ENCODE results near the gene KCND3.

The KCND3 gene

DNA sequence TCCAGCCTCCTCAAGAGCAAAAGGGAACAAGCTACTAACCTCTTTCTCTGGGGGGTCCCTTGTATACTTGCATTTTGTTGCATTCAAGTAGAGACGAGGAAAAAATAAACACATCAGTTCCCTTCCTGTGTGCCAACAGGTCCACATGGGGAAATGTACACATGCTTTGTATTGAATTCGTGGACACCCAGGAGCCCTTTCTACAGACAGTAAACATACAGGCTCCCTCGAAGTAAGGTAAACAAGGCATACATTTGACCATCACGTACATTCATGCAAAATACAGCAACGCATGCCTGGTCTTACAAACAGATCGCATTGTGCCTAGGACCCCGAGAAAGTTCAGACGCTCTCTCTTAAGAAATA is 1.1 kb downstream of the KCND3 start:
- FAIRE-seq, result no peak

DNA sequence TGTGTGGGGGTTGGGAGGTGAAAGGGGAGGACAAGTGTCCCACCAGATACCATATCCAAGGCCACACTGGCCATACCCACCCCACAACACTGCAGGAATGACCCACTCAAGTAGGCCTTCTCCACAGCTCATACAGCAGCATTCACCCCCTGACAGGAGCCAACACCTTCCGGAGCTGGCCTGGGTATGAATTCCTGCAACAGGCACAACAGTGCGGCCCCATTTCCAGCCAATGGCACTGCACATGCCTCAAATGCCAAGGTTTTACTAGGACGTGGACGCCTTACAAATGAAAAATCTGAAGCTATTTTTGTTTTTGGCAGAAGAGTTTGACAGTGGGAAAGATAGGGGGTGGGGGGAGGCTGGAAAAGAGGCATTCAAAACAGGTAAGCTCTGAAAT is 2.0 kb downstream of the KCND3 start:
- no peak for FAIRE-seq

DNA sequence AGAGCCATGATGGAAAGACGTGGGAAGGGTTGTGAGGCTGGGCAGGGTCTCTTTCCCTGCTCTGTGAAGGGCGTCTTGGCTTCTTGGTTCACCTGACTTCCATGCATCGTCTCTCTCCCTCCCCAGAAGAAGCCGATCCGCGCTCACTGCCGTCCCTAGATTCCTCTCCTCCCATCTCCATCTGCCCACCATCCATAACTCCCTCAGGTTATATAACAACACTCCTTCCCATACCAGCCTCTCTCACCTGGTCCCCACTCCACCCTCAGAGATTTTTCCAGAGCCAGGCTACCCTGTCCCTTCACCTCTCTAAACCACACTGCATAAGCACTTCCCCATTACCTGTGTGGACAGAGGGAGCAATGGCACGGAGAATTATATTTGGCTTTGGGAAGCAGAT is 6.0 kb downstream of the KCND3 start:
- no peak for FAIRE-seq

DNA sequence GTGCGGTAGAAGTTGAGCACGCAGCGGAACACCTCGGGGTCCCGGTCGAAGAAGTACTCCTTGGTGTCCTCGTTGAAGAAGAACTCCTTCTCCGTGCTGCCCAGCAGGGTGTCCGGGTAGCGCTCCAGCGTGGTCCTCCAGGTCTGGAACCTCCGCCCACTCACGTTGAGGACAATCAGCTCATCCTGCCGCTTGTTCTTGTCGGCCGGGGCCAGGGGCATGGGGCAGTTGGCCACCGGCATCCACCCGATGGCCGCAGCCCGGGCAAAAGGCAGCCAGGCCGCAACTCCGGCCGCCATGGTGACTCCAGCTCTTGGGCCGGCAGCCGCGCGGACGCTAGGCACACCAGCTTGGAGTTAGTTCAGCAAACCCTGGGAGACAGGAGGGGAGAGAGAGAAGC is 7.0 kb downstream of the KCND3 start:
- FAIRE-seq, result no peak

DNA sequence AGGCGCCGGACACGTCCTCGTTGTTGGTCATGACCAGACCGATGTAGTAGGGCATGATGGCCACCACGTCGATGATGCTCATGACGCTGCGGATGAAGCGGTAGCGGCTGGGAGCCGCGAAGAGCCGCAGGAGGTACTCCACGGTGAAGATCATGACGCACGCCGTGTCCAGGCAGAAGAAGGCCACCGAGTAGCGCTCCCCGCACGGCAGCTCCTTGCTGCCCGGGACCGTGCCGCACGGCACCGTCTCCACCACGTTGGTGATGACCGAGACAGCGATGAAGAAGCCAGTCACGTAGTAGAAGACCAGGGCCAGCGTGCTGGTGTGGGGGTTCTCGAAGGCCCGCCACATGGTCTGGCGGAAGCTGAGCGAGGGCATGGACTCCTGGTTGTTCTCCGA is 7.6 kb downstream of the KCND3 start:
- no peak for FAIRE-seq

DNA sequence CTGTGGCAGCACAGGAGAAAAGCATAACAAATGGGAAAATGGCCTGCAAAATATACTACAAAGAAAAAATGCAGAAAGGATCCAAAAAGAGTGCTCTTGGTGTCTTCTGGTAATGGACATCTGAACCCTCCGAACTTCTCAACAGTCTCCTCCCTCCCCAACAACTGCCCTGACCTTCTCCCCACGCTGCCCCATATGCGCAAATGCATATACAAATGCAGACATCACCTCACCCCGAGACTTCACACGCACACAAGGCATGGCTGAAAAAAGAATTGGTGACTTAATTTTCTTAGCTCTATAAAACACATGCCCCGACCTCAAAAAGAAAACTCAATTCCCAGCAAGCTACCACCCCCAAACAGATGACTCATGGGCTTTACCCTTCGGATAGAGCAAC is 8.4 kb downstream of the KCND3 start:
- no peak for FAIRE-seq

DNA sequence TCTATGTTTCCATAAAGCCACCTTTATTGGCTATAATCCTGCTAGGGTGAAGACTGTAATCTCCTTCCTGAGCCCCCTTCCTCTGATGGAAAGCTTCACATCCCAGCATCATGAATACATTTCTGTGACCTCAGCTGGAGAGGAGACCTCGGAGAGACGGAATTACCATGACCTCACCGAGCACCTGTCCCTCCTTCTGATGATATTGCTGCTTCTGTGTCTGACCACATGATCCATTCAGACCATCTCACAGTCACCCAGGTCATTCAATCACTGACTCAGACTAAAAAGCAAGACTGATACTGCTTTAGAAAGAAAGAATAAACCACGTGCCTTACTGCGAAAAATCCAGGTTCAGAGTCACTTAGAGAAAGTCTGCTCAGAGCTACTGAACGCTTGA is 8.8 kb downstream of the KCND3 start:
- no peak for FAIRE-seq

DNA sequence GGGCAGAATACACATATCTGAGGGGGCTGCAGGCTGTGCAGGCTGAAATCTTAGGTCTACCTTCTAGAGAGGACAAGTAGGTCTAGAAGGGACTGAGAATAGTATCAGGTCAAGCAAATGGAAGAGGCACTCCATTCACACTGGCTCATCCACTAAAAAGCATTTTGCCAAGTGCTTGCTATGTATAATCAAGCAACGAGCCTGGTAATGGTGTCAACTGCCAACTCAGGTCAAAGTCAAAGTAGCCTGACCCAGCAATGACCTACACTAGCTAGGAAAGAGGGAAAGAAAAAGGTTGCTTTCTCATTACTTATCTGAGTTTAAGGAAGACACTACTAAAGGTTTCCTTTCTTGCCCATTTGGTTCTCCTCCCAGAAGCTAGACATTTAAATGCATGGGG is 10.8 kb downstream of the KCND3 start:
- no peak for FAIRE-seq

DNA sequence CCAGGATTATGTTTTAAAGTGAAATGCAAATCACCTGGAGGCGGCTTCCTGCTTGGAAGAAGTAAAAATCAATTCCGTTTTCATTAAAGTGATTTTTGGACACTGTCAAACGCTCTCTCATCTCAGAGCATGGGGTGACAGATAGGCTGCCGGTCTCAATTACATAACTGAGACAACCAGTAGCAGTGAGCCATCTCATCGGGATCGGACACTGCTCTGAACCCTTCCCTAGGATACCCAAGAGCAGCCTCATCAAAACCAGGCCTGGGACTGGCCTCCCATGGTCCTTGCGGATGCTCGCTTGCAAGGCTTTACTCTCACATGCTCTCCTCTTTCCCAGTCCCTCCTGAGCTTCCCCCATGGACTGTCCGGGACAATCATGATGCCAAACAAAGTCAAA is 12.1 kb downstream of the KCND3 start:
- FAIRE-seq, result no peak

DNA sequence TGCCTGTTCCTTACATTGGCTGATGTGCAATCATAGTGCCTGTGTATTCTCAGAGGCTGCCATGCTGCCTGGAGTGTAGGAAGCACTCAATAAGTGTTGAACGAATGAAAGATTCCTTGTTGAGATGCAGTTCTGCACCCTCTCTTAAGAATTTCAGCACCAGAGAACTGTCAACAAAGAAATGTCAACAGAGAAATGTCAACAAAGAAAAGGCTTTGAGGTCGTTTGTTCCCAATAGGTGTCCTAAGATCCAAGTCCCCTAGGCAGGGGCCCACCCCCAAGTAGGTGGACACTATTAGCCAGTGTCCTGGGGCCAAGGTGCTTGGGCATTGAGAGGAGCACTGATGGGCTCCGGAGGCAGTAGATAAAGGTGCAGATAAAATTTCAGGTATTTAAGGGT is 12.6 kb downstream of the KCND3 start:
- FAIRE-seq, result no peak

DNA sequence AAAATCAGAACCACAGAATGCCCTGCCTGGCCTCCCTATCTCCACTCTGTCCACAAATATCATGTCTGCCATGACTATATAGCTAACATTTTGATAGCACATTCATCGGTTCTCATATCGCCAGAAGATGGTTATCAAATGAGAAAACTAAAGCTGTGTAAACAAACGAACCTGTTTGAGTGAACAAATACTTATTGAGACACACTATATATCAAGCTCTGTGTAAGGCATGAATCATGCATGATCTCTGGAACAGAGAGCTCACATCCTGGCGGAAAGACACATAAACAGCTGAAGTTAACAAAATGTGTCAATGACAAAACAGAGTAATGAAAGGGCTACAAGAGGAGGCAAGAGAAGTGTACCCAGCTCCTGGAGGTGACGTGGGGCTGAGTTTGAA is 13.1 kb downstream of the KCND3 start:
- no peak for FAIRE-seq

DNA sequence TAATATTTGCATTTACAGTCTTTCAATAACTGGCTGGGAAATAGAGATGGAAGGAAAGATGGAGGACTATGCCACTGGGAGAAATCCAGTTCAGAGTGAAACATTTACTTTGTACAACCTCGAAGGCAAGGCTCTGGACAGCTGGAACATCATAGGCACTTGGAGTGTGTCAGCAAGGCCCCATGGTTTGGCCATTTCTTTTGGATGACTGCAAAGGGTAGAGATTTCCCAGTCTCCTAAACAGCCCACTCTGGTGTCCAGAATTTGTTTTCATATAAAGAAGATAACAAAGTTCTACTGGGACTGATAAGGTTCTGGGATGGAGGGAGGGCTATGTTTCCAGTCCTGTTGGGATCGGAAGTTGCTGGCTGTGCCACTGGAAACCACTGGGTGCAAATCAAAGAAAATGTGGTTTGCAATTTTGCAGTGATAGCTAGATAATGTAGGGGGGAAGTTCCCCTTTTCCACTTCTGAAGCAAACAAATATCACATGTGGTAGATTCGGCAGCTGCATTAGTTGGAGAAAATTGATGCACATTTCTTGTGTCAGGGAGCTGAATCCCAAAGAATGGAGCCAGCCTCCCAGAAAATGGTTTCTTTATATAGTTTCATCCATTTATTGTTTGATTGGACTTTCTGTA is 16.2 kb downstream of the KCND3 start:
- FAIRE-seq, result no peak

DNA sequence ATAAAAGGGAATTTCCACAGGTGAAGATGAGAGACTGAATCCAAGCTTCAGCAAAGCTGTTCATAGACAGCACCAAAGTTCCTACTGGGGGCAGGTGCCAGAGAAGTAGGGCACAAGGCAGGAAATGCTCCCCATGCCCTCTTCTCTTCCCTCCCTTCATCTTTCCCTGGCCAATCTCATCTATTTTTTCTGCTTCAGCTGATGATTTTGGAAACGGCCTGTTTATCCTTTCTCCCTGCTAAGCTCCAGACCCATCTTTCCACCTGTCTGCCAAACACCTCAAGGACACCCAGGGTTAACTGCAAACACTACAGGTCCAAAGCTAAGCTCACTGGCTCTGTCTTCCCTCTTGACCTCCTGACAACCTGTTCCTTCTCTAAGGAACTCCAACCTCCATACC is 18.1 kb downstream of the KCND3 start:
- no peak for FAIRE-seq

DNA sequence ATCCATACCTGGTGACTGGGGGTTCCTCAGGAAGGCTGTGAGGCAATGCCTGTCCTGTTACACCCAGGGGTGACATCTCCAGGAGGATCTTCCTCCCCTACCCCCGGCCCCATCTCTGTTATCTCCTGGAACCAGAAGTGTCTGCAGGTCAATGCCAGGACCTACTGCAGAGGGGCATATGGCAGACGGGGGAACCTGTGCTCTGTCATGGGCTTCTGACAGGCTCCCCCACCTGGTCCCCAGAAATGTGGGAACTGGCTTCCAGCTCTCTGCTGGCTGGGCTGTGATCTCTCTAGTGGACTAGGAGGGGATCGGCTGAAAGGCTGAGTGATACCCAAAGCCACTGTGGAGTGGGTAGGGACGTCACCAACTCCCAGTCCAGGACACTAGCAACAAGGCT is 21.0 kb downstream of the KCND3 start:
- FAIRE-seq, result no peak

DNA sequence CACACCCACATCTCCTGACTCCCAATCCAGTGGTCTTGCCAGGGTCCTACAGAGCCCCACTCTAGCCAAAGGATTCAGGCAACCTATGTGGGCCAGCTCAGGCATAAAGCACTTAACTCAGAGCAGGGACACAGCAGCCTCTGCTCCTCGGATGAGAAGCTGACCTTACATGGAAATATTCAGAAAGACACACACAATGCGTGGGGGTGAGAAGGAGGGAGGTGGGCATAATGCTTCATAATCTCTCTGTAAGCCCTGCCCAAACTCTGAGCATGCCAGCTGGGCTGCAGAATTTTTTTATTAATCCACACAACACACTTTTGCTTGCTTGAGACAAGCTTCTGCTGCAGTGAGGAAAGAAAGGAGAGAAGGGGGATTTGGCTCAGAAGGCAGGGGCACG is 21.6 kb downstream of the KCND3 start:
- FAIRE-seq, result no peak

DNA sequence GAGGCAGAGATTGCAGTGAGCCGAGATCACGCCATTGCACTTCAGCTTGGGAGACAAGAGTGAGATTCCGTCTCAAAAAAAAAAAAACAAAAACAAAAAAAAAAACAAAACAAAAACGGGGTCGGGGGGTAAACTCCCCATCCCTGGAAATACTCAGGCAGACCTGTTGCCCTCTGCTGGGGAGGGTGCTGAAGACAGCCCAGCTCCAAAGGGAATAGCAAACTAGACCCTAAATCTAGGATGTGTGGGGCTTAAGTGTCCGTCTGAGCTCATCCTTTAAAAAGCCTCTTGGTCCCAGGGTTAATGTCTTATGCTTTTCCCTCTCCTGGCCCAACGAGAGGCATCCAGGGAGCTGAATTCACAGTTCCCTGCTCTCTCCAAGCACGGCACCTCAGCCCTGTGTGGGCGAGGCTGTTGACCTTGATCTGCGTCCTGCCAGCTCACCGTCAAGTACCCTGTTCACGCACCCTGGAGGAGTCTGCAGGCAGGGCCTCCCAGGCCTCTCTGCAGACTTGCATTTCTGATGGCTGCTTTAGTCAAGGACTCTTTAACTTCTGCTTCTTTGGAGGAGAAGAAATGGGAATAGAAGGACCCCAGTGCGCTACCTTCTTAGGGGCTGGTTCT is 22.3 kb downstream of the KCND3 start:
- no peak for FAIRE-seq

DNA sequence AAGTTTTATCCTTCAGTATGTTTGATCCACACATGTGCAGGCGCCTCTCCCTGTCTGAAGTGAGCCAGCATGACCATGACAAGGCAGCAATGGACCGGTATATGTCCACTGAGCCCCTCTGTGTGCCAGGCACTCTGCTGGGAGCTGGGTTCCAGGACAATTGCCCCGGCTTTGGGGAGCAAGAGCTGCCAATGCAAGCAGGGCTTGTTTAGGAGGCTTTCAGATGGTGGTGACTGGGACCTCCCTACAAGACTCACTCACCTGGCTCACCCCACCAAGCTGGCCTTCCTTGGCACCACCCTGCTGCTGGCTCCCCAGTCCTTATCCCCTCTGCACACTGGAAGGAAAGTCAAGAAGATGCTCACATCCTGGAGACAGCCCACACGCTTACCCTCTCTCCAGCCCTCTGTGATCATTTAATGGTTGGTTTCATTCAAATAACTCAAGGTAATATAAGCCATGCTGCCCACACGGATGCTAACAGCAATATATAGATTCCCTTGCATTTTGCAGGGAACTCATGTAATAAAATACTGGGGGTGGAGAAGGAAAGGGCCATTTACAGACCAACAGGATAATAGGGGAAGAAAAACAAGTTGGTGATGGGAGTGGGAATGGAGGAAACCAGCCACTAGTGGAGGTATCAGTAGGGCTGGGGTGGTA is 23.6 kb downstream of the KCND3 start:
- FAIRE-seq, result no peak

DNA sequence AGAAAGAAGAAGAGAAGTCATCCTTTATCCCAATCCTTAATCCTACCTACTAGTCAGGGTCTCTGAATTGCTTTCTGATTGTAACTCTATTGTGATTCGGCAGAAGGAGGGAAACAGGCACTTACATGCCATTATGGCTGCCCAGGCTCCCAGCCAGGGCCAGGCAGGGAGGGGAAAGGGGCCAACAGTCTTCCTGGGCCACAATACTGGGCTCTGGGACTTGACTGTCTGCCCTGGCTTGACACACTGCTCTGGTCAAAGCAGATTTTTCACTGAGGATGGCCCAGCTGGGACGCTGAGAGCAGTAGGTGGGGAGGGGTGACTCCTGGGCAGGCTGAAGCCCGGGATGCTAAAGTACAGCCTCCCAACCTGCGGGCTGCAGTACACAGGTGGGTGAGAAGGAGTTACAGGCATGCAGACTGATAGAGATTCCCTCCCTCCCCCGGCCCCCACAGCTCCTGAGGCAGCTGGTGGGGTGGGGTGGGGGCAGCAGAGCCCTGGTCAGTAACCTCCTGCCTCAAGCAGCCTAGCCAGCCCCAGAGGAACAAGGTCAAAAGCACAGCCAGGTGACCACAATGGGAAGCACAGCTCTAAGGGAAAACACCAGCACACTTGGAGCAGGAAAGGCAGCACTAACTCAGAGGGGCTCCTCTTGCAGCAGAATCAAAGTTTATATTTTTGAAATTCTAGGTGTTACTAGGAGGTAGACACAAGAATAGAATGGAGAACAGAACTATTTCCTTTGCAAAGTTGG is 25.3 kb downstream of the KCND3 start:
- no peak for FAIRE-seq

DNA sequence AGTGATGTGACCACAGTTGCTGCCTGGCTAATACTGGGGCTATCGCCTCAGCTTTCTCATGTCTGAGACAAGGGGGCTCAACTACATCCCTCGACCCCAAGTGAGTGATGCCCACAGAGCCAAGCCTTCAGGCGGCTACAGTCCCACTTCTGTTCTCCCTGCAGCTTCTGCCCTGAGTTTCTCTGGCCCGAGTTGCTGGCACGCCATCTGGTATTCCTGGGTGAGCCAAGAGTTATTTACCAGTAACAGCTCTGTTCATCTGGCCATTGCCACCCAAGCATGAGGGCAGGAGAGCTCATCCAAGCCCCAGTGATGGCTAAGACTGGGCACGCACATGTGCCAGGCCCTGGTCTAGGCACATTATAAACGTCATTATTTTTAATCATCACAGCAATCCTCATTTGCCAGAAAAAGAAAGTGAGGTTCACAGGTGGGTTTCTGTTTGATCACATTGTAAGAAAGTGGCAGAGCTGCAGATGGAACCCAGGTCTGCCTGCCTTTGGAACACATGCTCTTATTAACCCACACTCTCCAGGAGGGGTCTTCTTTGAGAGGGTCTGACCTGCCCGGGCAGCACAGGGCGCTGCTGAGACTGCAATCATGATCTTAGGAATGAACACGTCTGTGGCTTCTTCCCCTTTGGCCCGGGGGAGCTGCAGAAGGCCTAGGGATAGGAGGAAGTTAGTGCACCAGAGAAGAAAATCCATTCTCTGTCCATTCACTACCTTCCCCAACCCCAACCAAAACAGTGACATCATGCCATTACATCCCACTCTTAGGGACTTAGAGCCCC is 27.5 kb downstream of the KCND3 start:
- no peak for FAIRE-seq

DNA sequence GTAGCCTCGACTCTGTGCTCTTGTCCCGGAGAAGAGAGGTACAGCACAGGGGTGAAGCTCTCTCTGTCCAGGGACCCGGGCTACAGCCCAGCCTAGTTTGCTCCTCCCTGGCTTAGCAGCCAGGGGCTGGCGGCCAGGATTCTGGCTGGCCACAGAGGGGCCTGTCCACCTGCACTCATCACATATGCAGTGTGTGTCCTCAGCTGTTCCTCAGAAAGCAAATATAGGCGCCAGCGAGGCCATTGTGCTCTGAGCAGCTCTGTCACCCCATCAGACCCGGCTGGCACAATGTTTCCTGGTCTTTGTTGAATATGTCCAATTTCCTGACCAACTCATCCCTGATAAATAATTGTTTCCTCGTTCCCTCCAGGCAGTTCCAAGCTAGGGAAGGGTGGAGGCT is 28.5 kb downstream of the KCND3 start:
- FAIRE-seq, result no peak

DNA sequence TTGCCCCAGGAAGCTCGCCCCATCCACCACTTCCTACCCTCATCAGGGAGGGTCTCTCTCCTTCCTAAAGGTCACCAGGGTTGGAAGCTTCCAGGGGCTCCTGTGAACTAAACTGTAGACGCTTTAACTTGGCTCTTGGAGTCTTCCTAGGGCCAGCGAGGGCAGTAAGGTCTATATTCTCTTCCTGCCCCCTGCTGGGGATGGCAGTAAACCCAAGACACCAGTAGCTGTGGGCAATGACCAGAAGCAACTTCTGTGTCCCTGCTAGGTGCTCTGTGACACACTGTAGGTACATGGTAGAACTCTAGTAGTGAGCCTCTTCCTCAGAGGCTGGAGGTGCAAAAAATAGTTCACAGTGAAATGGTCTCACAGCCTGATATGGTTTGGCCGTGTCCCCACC is 30.0 kb downstream of the KCND3 start:
- no peak for FAIRE-seq

DNA sequence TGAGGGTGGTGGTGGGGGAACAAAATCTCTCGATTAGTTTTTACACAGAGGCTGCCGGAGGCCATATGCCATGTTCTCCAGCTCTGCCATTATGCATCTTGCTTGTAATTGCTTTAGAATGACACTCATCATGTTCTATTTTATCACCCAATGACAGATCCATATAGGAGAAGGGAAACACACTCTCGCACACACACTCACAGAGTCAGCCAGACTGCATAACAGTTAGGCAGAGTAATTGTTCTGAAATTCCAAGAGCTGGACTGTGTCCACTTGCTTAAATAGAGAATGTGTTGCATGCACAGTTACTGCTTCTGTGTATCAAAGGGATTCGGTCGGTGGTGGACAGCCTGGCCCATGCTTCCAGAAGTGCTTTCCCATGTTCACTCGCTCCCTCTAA is 30.6 kb downstream of the KCND3 start:
- FAIRE-seq, result no peak

DNA sequence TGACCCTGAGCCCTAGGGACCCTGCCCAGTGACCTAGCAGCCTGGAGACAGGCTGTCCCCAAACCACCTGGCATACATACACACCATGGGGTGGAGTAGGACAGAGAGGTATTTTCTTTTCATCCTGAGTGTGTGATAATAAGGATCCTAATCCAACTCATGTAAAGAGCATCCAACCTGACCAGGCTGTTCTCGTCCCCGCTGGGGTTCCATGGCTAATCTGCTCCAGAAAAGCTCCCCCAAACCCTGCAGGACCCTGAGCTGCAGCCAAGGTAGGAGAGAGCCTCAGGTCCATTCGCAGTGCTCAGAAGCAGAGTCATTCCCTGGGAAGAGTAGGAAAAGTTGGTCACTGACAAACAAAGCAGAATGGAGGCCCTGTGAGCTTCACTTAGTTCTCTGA is 31.4 kb downstream of the KCND3 start:
- no peak for FAIRE-seq

All from colon (tissue), 2 donors.